ENCODE measurements around the gene ARAP2.
"Not testable (repeated sequence)": the region's sequence is repeated elsewhere in the genome, so short reads cannot be mapped to it uniquely, and the experiment has no call there.

The ARAP2 gene

GRCh38 chr4:36183665-36184393, 60.5 kb downstream of the ARAP2 start:
- no peak for DNase-seq

DNA sequence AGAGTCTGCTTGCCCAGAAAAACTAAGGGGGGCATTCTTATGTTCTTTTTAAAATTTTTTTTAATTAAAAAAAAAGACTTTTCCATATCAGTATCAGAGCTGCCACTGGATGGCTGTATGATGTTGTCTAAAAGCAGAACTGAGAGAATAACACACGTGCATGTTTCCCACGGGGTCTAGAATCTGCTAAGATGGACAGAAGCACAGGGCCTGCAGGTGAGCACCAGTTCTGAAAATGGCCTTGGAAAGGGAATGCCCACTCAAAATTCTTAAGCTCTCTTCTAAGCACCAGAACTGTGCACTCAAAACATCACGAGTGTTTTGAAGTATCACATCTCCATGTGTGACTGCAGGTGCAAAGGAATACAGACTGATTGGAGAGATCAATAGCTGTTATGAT, 61.1 kb downstream of the ARAP2 start:
- no peak for DNase-seq

DNA sequence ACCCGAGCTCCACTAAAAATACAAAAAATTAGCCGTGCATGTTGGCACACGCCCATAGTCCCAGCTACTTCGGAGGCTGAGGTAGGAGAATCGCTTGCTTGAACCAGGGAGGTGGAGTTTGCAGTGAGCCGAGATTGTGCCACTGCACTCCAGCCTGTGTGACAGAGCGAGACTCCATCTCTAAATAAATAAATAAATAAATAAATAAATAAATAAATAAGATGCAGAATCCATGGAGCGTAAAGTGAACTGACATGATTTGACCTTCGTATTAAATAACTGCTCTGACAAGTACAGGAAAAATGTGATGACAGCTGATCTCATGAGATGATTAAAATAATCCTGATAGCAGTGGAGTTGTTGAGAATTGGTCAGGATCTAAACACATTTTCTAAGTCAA, 62.0 kb downstream of the ARAP2 start:
- DNase-seq = not testable (repeated sequence)

DNA sequence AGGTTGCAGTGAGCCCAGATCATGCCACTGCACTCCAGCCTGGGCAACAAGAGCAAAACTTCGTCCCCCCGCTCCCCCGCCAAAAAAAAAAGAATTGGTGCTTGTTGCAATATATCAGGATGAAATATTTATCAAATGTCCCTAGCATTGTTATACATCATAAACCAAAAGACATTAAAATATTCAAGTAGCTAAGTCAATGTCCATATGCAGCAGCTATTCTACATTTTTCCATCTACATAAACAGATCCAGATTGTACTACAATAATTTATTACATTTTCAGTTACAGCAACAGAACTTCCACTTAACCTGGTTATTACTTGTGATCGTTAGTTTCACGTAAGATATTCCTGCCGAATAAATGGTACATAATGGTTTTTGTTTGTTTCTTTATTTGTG, 64.1 kb downstream of the ARAP2 start:
- DNase-seq = no peak

DNA sequence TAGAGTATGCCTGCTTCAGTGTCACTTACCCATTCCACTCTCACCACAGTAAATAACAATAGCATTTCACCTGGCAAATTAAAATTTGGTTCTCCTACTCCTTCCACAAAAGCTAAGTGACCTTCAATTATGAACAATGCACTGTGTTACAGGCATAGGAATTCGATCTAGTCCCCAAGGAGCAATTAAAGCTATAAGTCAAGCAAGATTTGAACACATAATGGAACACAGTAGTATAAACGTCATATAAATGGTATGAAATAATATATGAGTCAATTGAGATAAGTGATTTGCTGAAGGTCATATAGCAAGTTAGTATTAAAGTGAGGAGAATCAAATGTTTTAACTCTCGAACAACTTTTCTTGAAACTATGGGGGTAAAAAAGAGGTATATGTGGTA, 65.8 kb downstream of the ARAP2 start:
- peak; percentile 39 for DNase-seq

GRCh38 chr4:36177946-36178345, 66.4 kb downstream of the ARAP2 start:
- peak; percentile 13 for DNase-seq

DNA sequence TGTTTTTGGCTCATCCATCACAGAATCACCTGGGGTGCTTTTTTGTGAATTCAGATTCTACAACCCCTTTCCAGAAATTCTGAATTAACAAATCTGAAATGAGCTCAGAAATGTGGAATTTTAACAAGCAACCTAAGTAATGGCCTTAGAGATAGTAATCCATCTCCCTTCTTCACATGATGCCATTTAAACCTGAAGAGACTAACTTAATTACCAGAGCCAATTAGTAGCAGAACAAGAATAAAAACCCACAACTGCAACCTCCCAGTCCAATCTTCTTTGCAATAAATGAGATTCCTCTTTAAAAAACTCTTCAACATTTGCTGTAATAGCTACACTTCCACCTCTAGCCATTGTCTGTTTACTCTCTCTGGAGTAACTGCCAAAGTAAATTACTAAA, 69.7 kb downstream of the ARAP2 start:
- DNase-seq = no peak

DNA sequence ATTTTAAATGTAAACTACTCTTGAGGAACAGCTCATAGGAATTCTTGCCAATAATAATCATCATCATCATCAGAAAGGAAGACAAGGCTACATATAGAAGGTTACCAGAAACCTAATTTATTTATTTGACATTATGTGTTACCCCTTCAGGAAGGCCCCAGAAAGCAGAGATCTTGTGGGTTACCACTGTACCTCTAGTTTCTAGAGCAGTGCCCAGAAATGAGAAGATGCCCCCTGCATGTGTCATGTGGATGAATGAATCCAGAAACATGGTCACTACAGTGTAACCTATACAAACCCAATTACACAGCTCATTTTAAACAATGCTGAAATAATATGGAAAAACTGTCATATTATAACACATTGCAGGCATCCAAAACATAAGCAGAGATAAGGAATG, 70.4 kb downstream of the ARAP2 start:
- peak; percentile 39 for DNase-seq

DNA sequence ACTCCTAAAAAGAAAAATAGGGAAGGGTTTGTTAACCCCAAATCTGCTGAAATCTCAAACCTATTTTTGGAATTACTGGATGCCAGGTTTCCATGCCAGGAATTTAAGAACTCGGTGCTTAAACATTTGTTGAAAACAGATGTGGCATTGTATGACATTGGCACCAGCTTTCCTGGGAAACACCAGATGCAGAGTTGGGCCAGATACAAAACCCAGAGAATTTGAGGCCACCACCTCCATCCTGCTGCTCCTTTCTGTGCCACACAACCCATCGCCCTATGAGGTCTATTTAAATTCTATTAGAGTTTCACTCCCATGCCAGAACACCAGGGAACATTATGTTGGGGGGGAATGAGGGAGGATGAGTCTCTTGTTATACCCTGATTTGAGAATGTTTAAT, 71.7 kb downstream of the ARAP2 start:
- DNase-seq = no peak

DNA sequence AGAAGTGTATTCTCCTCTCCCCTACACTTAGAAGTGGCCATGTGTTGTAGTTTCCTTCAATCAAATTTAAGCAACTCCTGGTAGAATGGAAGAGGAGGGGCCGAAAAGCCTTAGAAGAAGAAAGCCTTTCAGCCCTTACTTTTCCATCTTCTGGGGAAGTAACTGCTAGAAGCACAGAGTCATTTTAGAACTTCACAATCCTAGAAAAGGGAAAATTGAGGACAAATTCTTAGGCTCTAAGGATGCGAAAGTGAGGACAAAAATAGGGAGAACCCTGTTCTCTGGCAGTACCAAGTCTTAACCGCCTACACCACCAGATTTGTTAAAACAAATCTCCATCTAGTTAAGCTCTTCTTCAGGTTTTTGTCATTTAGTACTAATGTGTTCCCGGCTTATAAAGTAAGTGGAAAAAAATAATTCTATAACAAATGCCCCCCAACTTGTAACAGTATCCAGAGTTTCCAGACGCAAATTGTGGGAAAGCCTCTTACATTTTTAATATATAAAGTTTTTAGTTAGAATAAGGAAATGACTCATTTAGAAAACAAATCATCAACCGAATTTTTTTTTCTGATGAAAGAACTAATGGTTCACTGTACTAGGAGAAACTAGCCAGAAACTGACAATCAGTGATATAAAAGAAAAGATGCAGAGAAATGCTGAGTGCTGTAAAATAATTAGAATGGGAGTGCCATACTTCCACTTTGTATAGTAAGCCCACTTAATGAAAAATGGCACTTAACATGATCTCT, 76.0 kb downstream of the ARAP2 start:
- peak; percentile 54 for DNase-seq

- DNase-seq = peak; percentile 68
Observed at GRCh38 chr4:36165631-36166005, 78.7 kb downstream of the ARAP2 start.

- peak; percentile 54 for DNase-seq
Observed at GRCh38 chr4:36164900-36165630, 79.2 kb downstream of the ARAP2 start.

DNA sequence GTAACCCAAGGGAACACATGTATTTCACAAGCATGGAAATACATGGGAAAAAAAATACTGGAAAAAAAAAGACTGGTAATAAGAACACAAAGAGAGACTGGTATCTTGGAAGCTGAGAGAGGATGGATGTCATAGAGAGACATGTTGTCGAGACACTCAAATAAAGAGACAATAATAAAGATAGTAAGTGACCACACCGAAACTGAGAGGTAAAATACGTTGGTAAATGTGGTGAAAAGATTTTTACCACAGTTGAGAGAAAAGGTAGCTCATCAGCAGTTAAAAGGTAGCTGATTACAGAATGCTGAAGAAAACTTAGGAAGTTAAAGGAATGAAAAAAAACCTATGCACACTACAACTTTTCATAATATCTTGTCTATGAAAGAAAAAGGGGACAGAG, 81.1 kb downstream of the ARAP2 start:
- no peak for DNase-seq

DNA sequence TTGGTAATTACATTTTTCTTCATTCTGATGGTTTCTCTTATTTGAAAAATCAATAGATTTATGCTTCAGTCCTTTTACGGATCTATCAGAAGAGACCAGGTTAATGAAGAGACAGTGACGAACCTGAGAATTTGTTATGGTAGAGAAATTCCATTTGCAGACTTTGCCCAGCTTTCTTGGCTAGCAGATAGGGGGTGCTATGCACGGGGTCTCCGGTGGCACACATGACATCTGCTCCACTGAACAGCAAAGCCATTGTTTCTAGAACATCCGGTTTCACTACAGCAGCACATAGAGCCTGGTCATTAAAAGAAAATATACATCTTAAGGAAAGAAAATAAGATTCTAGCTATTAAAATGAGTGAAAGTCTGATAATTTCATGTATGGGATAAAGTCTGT, 85.1 kb downstream of the ARAP2 start:
- DNase-seq = no peak

DNA sequence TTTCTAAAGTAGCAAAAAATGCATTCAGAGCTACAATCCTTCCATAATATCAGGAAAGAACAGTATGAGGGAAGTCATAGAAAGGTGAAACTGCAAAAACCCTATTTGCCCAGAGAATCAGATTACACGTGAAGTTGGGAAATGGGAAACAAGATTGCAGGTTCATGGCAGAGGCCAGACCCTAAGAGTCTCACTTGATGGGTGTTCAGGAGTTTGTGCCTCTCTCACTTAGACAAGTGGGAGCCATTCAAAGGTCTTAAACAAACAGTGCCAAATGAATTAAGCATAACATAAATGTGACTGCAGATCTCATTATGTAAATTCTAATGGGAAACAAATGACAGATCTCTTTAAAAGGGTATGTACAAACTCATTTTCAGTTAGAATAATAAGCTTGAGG, 91.6 kb downstream of the ARAP2 start:
- DNase-seq = no peak

DNA sequence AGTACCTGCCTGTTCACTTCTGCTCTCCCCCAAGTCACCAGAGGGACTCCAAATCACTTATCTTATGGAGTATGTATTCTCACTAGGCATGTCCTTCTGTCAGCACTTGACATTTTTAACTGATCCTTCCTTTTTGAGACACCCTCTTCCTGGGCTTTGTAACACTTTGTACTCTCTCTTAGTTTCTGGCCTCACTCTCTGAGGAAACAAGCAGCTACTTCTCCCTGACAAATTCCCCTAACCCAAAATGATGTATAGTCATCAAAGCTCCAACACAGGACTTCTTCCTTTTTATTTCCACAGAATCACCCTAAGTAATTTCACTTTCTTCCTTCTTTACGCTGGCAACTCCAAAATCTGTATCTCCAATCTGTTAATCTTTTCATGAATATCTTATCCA, 101.8 kb downstream of the ARAP2 start:
- no peak for DNase-seq

- DNase-seq = no peak
Observed at GRCh38 chr4:36141186-36141585, 103.1 kb downstream of the ARAP2 start.

GRCh38 chr4:36140421-36140820, 103.9 kb downstream of the ARAP2 start:
- no peak for DNase-seq

GRCh38 chr4:36138220-36138619, 106.1 kb downstream of the ARAP2 start:
- DNase-seq = peak; percentile 71

GRCh38 chr4:36137336-36137735, 107.0 kb downstream of the ARAP2 start:
- no peak for DNase-seq

- no peak for DNase-seq
Observed at GRCh38 chr4:36133658-36134057, 110.7 kb downstream of the ARAP2 start.

DNA sequence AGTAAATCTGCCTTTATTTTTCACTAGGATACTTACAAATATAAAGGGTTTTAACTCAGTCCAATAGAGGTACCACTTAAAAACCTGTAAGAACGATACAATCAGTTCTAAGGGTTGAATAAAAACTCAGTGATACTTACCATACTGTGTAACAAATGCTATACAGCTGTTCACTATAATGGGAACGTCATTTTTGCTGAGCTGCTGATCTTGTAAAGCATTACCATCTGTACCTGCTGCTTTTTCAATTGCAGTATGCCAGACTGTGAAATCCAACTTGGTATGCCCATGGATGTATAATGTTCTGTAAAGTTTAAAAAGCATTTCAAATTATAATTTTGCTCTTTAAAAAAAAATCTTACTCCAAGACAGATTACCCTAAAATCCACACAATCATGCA, 111.2 kb downstream of the ARAP2 start:
- no peak for DNase-seq

DNA sequence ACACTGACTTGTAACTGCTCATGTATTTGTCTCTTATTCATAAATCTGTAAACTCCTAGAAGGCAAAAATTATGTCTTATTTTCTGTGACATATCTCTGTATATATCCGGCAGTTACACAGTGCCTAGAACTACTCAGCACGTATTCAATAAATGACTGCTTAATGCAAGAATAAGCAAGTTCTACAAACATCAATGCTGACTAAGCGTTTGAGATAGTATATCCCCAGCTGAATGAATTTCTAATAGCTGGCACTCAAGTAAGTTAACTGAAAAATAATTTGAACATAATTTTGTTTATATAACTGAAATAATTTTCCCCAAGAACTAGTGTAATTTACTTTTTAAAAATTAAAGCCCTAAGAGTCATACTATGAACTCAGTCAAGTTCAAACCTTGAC, 113.7 kb downstream of the ARAP2 start:
- DNase-seq = no peak

GRCh38 chr4:36128689-36129088, 115.6 kb downstream of the ARAP2 start:
- peak; percentile 10 for DNase-seq
